PC-3 (cell line): ENCODE data around the gene IGFALS. TPM values are rescaled to one million over a fixed set of nuclear protein-coding genes. Genes with fewer than 3 reads are reported as not detected.

Source experiments
- ATAC-seq: fragments of 200-7000 bp; cut with Tn5 transposase; 2 replicates; pipeline ENCODE4 v1.9.1; 2020; ENCODE audit warnings: mild to moderate bottlenecking, moderate library complexity
- BruUV-seq: library from RNA; stranded (reverse); fragments of 400-500 nt; replicated peaks from 2 replicates; lab custom pipeline; 2021; lab: Mats Ljungman, UMichigan
- CTCF ChIA-PET: fragments of 300-600 bp; sonication (Branson Sonifier 250); formaldehyde crosslinking; loops from one replicate; lab custom pipeline; 2022; ENCODE audit warnings: antibody characterized with exemption; lab: Charles Lee
- POLR2A ChIA-PET: fragments of 300-600 bp; sonication (Branson Sonifier 250); formaldehyde crosslinking; loops from one replicate; lab custom pipeline; 2022; ENCODE audit warnings: antibody characterized with exemption; ENCODE audit not compliant: unreplicated experiment; lab: Charles Lee
- DNase-seq: peaks from one replicate; pipeline ENCODE4 v3.0.0-alpha.2; 2015
- H2AFZ ChIP-seq: fragments of 300-600 bp; sonication (generic); 2 replicates; pipeline ENCODE4 v1.6.0; 2016; ENCODE audit warnings: antibody characterized with exemption, low read length
- H3F3A ChIP-seq: fragments of 300-600 bp; sonication (generic); one replicate; pipeline ENCODE4 v1.6.0; 2017; ENCODE audit warnings: antibody characterized with exemption, low read length, control low read depth, mild to moderate bottlenecking; ENCODE audit not compliant: unreplicated experiment
- H3K27ac ChIP-seq: fragments of 300-600 bp; sonication (generic); 2 replicates; pipeline ENCODE4 v1.5.1; 2016; ENCODE audit warnings: mild to moderate bottlenecking, low read length
- H3K27me3 ChIP-seq: fragments of 300-600 bp; sonication (generic); 2 replicates; pipeline ENCODE4 v1.6.1; 2016; ENCODE audit warnings: low read length, mixed read lengths
- H3K36me3 ChIP-seq: fragments of 300-600 bp; sonication (generic); 2 replicates; pipeline ENCODE4 v1.6.1; 2016; ENCODE audit warnings: low read depth, mixed run types, low read length, mixed read lengths
- H3K4me1 ChIP-seq: fragments of 300-600 bp; sonication (generic); 2 replicates; pipeline ENCODE4 v1.5.1; 2016; ENCODE audit warnings: low read length; ENCODE audit not compliant: insufficient read depth
- H3K4me2 ChIP-seq: fragments of 300-600 bp; sonication (generic); 2 replicates; pipeline ENCODE4 v1.6.0; 2016; ENCODE audit warnings: low read length
- H3K4me3 ChIP-seq: fragments of 300-600 bp; sonication (generic); 2 replicates; pipeline ENCODE4 v1.5.1; 2016; ENCODE audit warnings: mild to moderate bottlenecking, low read length, mixed read lengths
- H3K79me2 ChIP-seq: fragments of 300-600 bp; sonication (generic); 2 replicates; pipeline ENCODE4 v1.6.1; 2017; ENCODE audit warnings: low read length, mixed read lengths
- H3K9ac ChIP-seq: fragments of 300-600 bp; sonication (generic); 2 replicates; pipeline ENCODE4 v1.6.0; 2016; ENCODE audit warnings: mild to moderate bottlenecking, low read length
- H3K9me2 ChIP-seq: fragments of 300-600 bp; sonication (generic); replicated peaks from 2 replicates; pipeline ENCODE4 v1.6.1; 2016; ENCODE audit warnings: mixed run types, low read length, mixed read lengths
- H3K9me3 ChIP-seq: fragments of 300-600 bp; sonication (generic); 2 replicates; pipeline ENCODE4 v1.6.1; 2016; ENCODE audit warnings: low read length, mixed read lengths
- H4K20me1 ChIP-seq: fragments of 300-600 bp; sonication (generic); 2 replicates; pipeline ENCODE4 v1.6.1; 2016; ENCODE audit warnings: low read length, mixed read lengths
- CTCF ChIP-seq: fragments of 300-600 bp; sonication (generic); conservative IDR thresholded peaks from 2 replicates; pipeline ENCODE4 v1.5.1; 2017; ENCODE audit warnings: antibody characterized with exemption, low read depth, mild to moderate bottlenecking, low read length
- EZH2 ChIP-seq: fragments of 300-600 bp; sonication (generic); IDR thresholded peaks from one replicate; pipeline ENCODE4 v1.6.1; 2017; ENCODE audit warnings: antibody characterized with exemption, mild to moderate bottlenecking, low read length; ENCODE audit not compliant: unreplicated experiment
- EZH2phosphoT487 ChIP-seq: fragments of 300-600 bp; sonication (generic); IDR thresholded peaks from 2 replicates; pipeline ENCODE4 v1.6.1; 2018; ENCODE audit warnings: mild to moderate bottlenecking, antibody characterized with exemption, low read length, borderline replicate concordance
- intact Hi-C: fragments of 100-400 bp; cut with micrococcal nuclease; formaldehyde crosslinking; loops from 2 replicates; pipeline ENCODE4 v1.9.0; 2023
- total RNA-seq: library from RNA; depleted of rRNA; stranded (reverse); fragments of >200 nt; gene quantifications from 2 replicates; pipeline ENCODE4 v1.2.3, GENCODE V29; 2014

Gene IGFALS
- total RNA-seq, 1 experiment from 2014 or later = not detected

GRCh38 chr16:1816396-1817275 lies 23.1 kb upstream of the IGFALS start:
- Histone ChIP-seq H3K4me2 (no peak overlapping the region), H3K9me2 (no peaks in the 10 kb centered on the region), H3K36me3 (peaks cover 4% of the 10 kb centered on the region; the same call in 1 of the 2 replicates), H4K20me1 (no peaks in the 10 kb centered on the region), H3K9ac (no peak overlapping the region), H3F3A (no peaks in the 10 kb centered on the region), H3K4me3 (no peak overlapping the region), H3K4me1 (no peaks in the 10 kb centered on the region), H3K79me2 (no peaks in the 10 kb centered on the region), H3K27ac (no peak overlapping the region), H2AFZ (no peak overlapping the region), H3K27me3 (no peaks in the 10 kb centered on the region), H3K9me3 (no peaks in the 10 kb centered on the region)
- no peak for ATAC-seq
- POLR2A ChIA-PET = no interaction called here
- no TSS peak for BruUV-seq
- intact Hi-C loops = no loop called here
- TF ChIP-seq EZH2phosphoT487 (no peak), EZH2 (no peak), CTCF (no peak)
- no peak for DNase-seq
- CTCF ChIA-PET = no interaction called here

- no peaks in the 10 kb centered on the region for H3F3A ChIP-seq
- no peak overlapping the region for H3K4me2 ChIP-seq
- H3K27me3 ChIP-seq = no peaks in the 10 kb centered on the region
- H3K9ac ChIP-seq = no peak overlapping the region
- no peaks in the 10 kb centered on the region for H3K4me1 ChIP-seq
- no peak overlapping the region for H3K27ac ChIP-seq
- H3K4me3 ChIP-seq = no peak overlapping the region
- H2AFZ ChIP-seq = no peak overlapping the region
- ChIA-PET CTCF (no interaction called here), POLR2A (no interaction called here)
- DNase-seq (no peak), ATAC-seq (no peak)
- TF ChIP-seq EZH2phosphoT487 (no peak), EZH2 (no peak), CTCF (no peak)
- intact Hi-C loops = no loop called here
- peaks cover 4% of the 10 kb centered on the region; the same call in 1 of the 2 replicates for H3K36me3 ChIP-seq
- BruUV-seq = no TSS peak
- no peaks in the 10 kb centered on the region for H3K9me3 ChIP-seq
- H3K9me2 ChIP-seq = no peaks in the 10 kb centered on the region
- H4K20me1 ChIP-seq = no peaks in the 10 kb centered on the region
- no peaks in the 10 kb centered on the region for H3K79me2 ChIP-seq
Measured at GRCh38 chr16:1815461-1815860, 22.0 kb upstream of the IGFALS start.

- Histone ChIP-seq H4K20me1 (no peaks in the 10 kb centered on the region), H3K4me3 (no peak overlapping the region), H3K27me3 (no peaks in the 10 kb centered on the region), H3K9ac (no peak overlapping the region), H3K79me2 (no peaks in the 10 kb centered on the region), H3K4me2 (no peak overlapping the region), H3F3A (no peaks in the 10 kb centered on the region), H3K36me3 (peaks cover 4% of the 10 kb centered on the region; the same call in 1 of the 2 replicates), H3K9me3 (no peaks in the 10 kb centered on the region), H3K27ac (no peak overlapping the region), H3K4me1 (no peaks in the 10 kb centered on the region), H2AFZ (0 out of 2 replicates have a peak overlapping the region, but pooled peaks have one; percentile 48), H3K9me2 (no peaks in the 10 kb centered on the region)
- BruUV-seq = no TSS peak
- POLR2A ChIA-PET = no interaction called here
- intact Hi-C loops = no loop called here
- peak; percentile 82 for TF ChIP-seq CTCF
- TF ChIP-seq EZH2phosphoT487 = no peak
- DNase-seq = peak; percentile 70
- ATAC-seq = peak; percentile 99
- CTCF ChIA-PET = interaction anchor here (0.5 kb wide), 1 partner anchor 92 kb away, joined by 7 read pairs; no protein-coding TSS in a partner anchor
Measured at GRCh38 chr16:1812732-1813163, 19.2 kb upstream of the IGFALS start.
